Measurements from ENCODE around the gene TLX3.

DNA sequence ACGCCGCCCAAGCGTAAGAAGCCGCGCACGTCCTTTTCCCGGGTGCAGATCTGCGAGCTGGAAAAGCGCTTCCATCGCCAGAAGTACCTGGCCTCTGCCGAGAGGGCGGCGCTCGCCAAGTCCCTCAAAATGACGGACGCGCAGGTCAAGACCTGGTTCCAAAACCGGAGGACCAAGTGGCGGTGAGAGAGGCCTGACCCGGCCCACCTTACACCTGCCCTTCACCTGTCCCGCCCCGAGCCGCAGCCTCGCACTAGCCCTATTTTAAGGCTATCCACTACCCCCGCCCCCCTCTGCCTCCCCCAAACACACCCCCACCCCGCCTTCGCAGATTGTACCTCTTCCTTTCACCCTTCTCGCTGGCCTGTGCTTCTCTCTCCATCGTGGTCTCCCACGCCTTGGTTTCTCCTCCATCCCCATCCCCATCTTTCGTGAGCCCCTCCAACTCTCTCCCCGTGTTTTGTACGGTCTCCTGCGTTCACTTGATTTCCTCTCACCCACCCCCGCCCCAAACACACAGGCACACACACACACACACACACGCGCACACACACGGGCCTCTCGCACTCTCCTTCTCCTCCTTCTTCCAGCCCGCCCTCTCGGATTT lies 1.3 kb downstream of the TLX3 start:
- TF ChIP-seq, protein P1, sequence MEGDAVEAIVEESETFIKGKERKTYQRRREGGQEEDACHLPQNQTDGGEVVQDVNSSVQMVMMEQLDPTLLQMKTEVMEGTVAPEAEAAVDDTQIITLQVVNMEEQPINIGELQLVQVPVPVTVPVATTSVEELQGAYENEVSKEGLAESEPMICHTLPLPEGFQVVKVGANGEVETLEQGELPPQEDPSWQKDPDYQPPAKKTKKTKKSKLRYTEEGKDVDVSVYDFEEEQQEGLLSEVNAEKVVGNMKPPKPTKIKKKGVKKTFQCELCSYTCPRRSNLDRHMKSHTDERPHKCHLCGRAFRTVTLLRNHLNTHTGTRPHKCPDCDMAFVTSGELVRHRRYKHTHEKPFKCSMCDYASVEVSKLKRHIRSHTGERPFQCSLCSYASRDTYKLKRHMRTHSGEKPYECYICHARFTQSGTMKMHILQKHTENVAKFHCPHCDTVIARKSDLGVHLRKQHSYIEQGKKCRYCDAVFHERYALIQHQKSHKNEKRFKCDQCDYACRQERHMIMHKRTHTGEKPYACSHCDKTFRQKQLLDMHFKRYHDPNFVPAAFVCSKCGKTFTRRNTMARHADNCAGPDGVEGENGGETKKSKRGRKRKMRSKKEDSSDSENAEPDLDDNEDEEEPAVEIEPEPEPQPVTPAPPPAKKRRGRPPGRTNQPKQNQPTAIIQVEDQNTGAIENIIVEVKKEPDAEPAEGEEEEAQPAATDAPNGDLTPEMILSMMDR (IDR thresholded peaks at IDR 0.05): no peak
- TF ChIP-seq POLR2AphosphoS5 (IDR thresholded peaks at IDR 0.05): no peak
